Mucosa of descending colon (tissue), 3 donors: ENCODE measurements around the gene STK40. TPM values are rescaled to one million over a fixed set of nuclear protein-coding genes. Genes with fewer than 3 reads are reported as not detected.

Experiments
- ATAC-seq: fragments of 200-7000 bp; cut with Tn5 transposase; one replicate; pipeline ENCODE4 v1.9.1; 2020; ENCODE audit warnings: mild to moderate bottlenecking, moderate library complexity
- DNase-seq, 3 donors: peaks; one replicate each; pipeline ENCODE4 v3.0.0-alpha.2; 2020
- H3K36me3 ChIP-seq: fragments of 200-600 bp; one replicate; pipeline ENCODE4 v1.8.0; 2021; ENCODE audit warnings: low read depth, mild to moderate bottlenecking
- H3K4me1 ChIP-seq: fragments of 200-600 bp; one replicate; pipeline ENCODE4 v1.8.0; 2021; ENCODE audit warnings: low read depth, mild to moderate bottlenecking
- H3K4me3 ChIP-seq: fragments of 200-600 bp; one replicate; pipeline ENCODE4 v1.8.0; 2021; ENCODE audit warnings: mild to moderate bottlenecking
- H3K9me3 ChIP-seq: fragments of 200-600 bp; one replicate; pipeline ENCODE4 v1.8.0; 2021; ENCODE audit warnings: mild to moderate bottlenecking
- intact Hi-C, 2 donors: fragments of 100-400 bp; cut with DNase I in 1 of 2; cut with micrococcal nuclease in 1 of 2; formaldehyde crosslinking; loops; one replicate each; pipeline versions ENCODE4 v1.11.0 to v1.11.1; 2022; cut with DNase I, micrococcal nuclease
- total RNA-seq, 3 donors: library from RNA; stranded (reverse); fragmentation: NEBNext Ultra II Directional in 2 of 3; extraction: Animal tissue kit (Norgen Biotek cat#: 25700) in 2 of 3; gene quantifications; one replicate each; pipeline versions ENCODE4 v1.2.1 to v1.2.4, GENCODE V29; 2021 to 2023
- TF ChIP-seq, protein P1 (sequence below): fragments of 200-600 bp; IDR thresholded peaks from one replicate; pipeline ENCODE4 v1.8.0; 2022; ENCODE audit warnings: antibody characterized with exemption, mild to moderate bottlenecking
- donor health status: DM: no; HTN: no; CAD: no; lungs with moderate emphysema.
- donor health status: DM: no; HTN: no; CAD: no.
- donor health status: DM: no; HTN: yes; CAD: no.

STK40 gene
- total RNA-seq, 3 donors from 2014 or later = 51.5 to 85.0 (median 59.4) TPM

DNA sequence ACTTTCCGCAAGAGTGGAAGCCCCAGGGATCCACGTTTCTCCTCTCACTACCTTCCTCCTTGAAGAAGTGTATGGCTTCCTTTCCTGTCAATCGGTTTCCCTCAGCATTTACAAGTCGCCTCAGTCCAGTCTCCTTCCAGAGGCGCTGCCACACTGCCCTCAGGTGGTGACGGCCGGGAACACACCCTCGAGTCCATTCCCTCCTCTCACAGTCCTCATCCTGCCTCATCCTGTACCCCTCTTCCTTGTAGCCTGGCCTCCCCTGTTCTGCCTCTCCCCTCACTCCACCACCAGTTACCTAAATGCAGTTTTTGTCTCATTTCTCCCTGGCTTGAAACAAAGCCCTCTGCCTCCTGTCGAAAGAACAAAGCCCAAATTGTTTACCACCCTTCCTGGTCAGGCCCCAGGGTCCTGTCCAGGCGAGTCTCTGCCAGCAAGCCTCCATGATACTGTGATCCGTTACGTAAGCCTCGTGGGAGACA is 35.2 kb upstream of the STK40 start:
- peaks cover 2% of the 10 kb centered on the region for H3K4me1 ChIP-seq
- TF ChIP-seq, protein P1, sequence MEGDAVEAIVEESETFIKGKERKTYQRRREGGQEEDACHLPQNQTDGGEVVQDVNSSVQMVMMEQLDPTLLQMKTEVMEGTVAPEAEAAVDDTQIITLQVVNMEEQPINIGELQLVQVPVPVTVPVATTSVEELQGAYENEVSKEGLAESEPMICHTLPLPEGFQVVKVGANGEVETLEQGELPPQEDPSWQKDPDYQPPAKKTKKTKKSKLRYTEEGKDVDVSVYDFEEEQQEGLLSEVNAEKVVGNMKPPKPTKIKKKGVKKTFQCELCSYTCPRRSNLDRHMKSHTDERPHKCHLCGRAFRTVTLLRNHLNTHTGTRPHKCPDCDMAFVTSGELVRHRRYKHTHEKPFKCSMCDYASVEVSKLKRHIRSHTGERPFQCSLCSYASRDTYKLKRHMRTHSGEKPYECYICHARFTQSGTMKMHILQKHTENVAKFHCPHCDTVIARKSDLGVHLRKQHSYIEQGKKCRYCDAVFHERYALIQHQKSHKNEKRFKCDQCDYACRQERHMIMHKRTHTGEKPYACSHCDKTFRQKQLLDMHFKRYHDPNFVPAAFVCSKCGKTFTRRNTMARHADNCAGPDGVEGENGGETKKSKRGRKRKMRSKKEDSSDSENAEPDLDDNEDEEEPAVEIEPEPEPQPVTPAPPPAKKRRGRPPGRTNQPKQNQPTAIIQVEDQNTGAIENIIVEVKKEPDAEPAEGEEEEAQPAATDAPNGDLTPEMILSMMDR = peak; percentile 87
- H3K9me3 ChIP-seq = no peaks in the 10 kb centered on the region
- ATAC-seq (peak; percentile 99), DNase-seq (peak; percentile 88 to 95 (median 94))
- no peaks in the 10 kb centered on the region for H3K36me3 ChIP-seq
- H3K4me3 ChIP-seq = no peak overlapping the region
- intact Hi-C loops = loop anchor here (5.0 to 10.0 kb wide), 2 partner anchors 79 to 326 kb away; no protein-coding TSS in a partner anchor

DNA sequence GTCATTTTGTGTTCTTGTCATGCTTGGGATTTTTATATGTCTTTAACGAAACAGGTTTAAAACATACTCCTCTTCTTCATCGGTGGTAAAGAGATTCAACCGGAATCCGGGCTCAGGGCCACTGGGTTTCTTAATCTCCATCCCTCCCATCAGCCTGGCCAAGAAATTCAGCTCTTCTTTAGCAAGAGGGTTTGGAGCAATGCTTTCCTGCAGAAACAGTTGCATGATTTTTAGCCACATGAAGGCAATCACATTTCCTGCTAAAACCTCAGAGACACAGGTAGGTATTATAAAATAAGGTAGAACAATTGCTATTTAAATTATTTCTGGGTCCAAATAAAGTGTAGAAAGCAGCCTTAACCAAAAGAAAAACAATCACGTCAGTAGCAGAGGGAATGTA is 34.7 kb upstream of the STK40 start:
- no peaks in the 10 kb centered on the region for H3K36me3 ChIP-seq
- intact Hi-C loops = loop anchor here (5.0 to 10.0 kb wide), 2 partner anchors 78 to 326 kb away; no protein-coding TSS in a partner anchor
- TF ChIP-seq, protein P1 = no peak
- no peak overlapping the region for H3K4me3 ChIP-seq
- no peak for DNase-seq
- no peak for ATAC-seq
- H3K4me1 ChIP-seq = peaks cover 2% of the 10 kb centered on the region
- no peaks in the 10 kb centered on the region for H3K9me3 ChIP-seq

DNA sequence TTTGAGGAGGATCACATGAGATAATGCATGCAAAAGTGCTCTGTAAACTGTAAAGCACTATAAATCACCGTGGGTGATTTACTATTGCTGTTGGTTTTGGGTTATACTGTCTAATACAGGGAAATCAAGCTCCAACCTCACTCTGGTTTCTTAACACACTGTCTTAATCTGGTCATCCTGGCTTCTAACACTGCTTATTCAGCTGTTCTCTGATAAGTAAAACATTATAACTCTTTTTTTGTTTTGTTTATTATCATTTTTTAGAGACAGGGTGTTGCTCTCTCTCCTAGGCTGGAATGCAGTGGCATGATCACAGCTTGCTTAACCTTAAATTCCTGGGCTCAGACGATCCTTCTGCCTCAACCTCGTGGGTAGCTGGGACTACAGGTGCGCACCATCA is 33.8 kb upstream of the STK40 start:
- Histone ChIP-seq H3K4me3 (no peak overlapping the region), H3K36me3 (no peaks in the 10 kb centered on the region), H3K4me1 (peaks cover 2% of the 10 kb centered on the region), H3K9me3 (no peaks in the 10 kb centered on the region)
- DNase-seq = no peak
- no peak for ATAC-seq
- TF ChIP-seq, protein P1 = no peak
- intact Hi-C loops = no loop called here

DNA sequence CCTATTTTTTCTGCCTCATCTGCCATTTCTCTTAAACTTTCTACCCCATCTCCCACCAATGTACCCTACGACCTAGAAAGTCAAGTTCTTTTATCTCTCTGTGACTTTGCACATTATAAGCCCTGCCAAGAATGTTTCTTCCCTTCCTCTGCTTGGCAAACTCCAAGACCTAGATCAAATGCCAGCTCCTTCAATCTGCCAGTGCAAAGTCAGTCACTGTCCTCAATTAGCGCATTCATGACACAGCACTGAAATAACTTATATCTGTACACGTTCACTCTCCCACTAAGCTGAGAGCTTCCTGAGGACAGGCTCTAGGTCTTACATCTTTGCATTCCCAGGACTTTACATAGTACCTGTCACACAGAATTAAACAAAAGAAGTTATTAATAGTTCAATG is 33.4 kb upstream of the STK40 start:
- Histone ChIP-seq H3K36me3 (no peaks in the 10 kb centered on the region), H3K9me3 (no peaks in the 10 kb centered on the region), H3K4me3 (no peak overlapping the region), H3K4me1 (peaks cover 2% of the 10 kb centered on the region)
- TF ChIP-seq, protein P1 = no peak
- intact Hi-C loops = no loop called here
- DNase-seq = no peak
- ATAC-seq = no peak

DNA sequence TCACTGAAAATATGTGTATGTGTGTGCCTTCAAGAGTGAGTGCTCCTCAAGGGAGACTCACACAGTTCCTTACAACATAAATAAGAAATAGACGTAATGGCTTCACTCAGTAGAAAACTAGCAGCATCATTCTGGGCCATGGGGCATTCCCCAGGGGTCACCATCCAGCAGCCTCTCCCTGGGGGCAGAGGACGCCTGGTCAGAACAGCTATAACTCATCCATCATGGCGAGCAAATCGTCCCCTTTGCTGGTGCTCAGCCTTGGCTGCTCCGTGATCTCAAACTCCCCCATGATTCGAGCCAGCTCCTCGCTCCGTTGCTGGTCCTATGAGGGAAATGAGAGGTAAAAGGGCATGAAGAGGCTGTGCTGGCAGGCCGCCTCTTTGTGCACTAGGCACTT is 32.2 kb upstream of the STK40 start:
- no peak overlapping the region for H3K4me3 ChIP-seq
- ATAC-seq = no peak
- DNase-seq = no peak
- H3K9me3 ChIP-seq = no peaks in the 10 kb centered on the region
- no peaks in the 10 kb centered on the region for H3K36me3 ChIP-seq
- TF ChIP-seq, protein P1 = no peak
- intact Hi-C loops = no loop called here
- peaks cover 2% of the 10 kb centered on the region for H3K4me1 ChIP-seq
